Neuron (in vitro differentiated cells): ENCODE measurements around the gene CEP192.

Experiments
- H2AFZ ChIP-seq: one replicate; pipeline ENCODE4 v1.6.1; 2013; ENCODE audit warnings: low read depth, mild to moderate bottlenecking, inconsistent platforms, low read length, moderate library complexity
- H3K27me3 ChIP-seq: one replicate; pipeline ENCODE4 v1.6.1; 2013; ENCODE audit warnings: low read length; ENCODE audit not compliant: insufficient read depth
- H3K36me3 ChIP-seq: one replicate; pipeline ENCODE4 v1.6.1; 2013; ENCODE audit warnings: low read length; ENCODE audit not compliant: insufficient read depth
- H3K4me1 ChIP-seq: one replicate; pipeline ENCODE4 v1.6.1; 2013; ENCODE audit warnings: low read length; ENCODE audit not compliant: insufficient read depth
- H3K4me3 ChIP-seq: 2 replicates; pipeline ENCODE4 v1.5.1; 2013; ENCODE audit warnings: mild to moderate bottlenecking, low read length, moderate library complexity
- H3K9me3 ChIP-seq: one replicate; pipeline ENCODE4 v1.6.1; 2013; ENCODE audit warnings: low read length

CEP192 gene

DNA sequence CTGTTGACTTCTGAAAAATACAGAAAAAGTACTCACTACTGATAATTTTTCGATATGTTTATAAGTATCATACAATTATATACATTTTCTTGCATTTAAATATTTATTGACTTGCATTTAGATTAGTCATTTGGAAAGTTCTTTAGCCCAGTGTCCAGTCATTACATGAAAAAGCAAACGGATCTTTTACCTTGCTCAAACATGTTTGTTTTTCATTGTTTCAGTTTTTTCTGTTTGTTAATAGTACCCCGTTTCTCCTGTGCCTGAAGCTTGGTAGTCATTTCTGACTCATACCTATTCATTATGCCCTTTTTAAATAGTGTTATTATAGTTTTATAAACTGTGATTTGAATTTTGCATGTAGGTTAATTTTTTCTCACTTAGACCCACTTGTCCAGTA, 28.1 kb downstream of the CEP192 start:
- Histone ChIP-seq H2AFZ (no peak overlapping the region), H3K9me3 (no peaks in the 10 kb centered on the region), H3K4me3 (no peak overlapping the region), H3K27me3 (no peaks in the 10 kb centered on the region), H3K4me1 (no peaks in the 10 kb centered on the region), H3K36me3 (peaks cover 74% of the 10 kb centered on the region)

DNA sequence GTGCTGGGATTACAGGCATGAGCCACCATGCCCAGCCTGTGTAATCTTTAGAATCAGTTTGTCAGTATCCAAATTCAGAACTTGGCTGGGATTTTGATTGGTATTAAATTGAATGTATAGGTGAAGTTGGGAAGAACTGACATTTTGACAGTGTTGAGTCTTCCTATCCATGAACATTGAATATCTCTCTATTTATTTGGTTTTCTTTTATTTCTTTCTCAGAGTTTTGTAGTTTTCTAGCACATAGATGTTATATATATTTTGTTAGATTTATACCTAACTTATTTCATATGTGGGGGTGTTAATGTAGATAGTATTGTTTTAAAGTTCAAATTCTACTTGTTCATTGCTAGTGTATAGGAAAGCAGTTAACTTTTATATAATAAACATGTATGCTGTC, 31.5 kb downstream of the CEP192 start:
- no peak overlapping the region for H2AFZ ChIP-seq
- H3K4me1 ChIP-seq = no peaks in the 10 kb centered on the region
- H3K4me3 ChIP-seq = no peak overlapping the region
- peaks cover 62% of the 10 kb centered on the region for H3K36me3 ChIP-seq
- H3K27me3 ChIP-seq = no peaks in the 10 kb centered on the region
- H3K9me3 ChIP-seq = peaks cover 2% of the 10 kb centered on the region

DNA sequence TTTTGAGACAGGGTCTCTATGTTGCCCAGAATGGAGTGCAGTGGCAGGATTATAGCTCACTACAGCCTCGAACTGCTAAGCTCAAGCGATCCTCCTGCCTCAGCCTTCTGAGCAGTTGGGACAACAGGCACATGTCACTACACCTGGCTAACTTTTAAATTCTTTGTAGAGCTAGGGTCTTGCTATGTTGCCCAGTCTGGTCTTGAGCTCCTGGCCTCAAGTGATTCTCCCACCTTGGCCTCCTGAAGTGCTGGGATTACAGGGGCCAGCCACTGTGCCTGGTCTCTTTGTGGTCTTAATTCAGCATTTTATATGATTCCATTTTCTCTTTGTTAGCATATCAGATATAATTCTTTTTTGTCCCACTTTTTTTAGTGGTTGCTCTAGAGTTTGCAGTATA, 34.1 kb downstream of the CEP192 start:
- no peak overlapping the region for H2AFZ ChIP-seq
- H3K4me1 ChIP-seq = no peaks in the 10 kb centered on the region
- no peaks in the 10 kb centered on the region for H3K27me3 ChIP-seq
- H3K9me3 ChIP-seq = peaks cover 2% of the 10 kb centered on the region
- H3K36me3 ChIP-seq = peaks cover 54% of the 10 kb centered on the region
- H3K4me3 ChIP-seq = no peak overlapping the region

DNA sequence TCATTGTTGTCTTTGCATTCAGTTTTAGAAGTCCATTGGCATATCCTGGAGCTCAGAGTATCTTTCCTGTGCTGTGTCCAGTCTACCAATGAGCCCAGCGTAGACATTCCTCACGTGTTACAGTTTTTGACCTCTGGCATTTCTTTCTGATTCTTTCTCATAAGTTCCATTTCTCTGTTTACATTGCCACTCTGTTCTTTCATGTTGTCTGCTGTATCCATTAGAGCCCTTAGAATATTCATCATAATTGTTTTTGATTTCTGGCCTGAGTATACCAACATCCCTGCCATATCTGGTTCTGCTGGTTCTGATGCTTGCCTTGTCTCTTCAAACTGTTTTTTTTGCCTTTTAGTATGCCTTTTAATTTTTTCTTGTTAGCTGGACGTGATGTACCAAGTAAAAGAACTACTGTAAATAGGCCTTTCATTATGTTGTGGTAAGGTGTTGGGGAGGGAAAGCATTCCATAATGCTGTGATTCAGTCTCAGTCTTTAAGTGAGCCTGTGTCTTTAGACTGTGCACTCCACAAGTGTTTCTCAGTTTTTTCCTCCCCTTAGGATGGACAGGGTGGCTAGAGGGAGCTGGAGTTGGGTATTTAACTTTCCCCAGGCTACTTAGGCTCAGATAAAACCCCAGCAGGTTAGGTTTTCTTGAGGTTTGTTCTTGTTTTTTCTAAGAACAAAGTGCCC, 35.6 kb downstream of the CEP192 start:
- no peak overlapping the region for H3K4me3 ChIP-seq
- H3K36me3 ChIP-seq = peaks cover 52% of the 10 kb centered on the region
- H3K27me3 ChIP-seq = no peaks in the 10 kb centered on the region
- no peak overlapping the region for H2AFZ ChIP-seq
- H3K9me3 ChIP-seq = peaks cover 2% of the 10 kb centered on the region
- no peaks in the 10 kb centered on the region for H3K4me1 ChIP-seq

DNA sequence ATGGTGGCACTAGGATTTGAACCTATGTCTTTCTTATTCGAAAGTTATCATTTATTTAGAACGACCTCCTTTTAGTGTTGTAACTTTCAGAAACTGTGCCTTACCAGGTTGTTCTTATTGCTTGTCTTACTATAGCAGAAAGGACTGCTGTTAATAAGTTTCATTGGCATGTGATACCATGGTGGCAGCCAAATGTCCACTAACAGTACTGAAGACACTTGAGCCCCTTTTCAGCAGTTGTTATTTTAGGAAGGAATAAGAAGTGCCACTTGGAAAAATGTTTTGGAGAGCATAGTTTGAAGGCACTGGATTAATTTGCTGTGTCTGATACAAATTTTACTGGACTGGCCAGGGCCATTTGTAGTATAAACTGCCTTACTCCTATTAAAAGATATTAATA, 37.7 kb downstream of the CEP192 start:
- no peak overlapping the region for H3K4me3 ChIP-seq
- H3K36me3 ChIP-seq = peaks cover 56% of the 10 kb centered on the region
- no peak overlapping the region for H2AFZ ChIP-seq
- no peaks in the 10 kb centered on the region for H3K27me3 ChIP-seq
- no peaks in the 10 kb centered on the region for H3K4me1 ChIP-seq
- H3K9me3 ChIP-seq = peaks cover 2% of the 10 kb centered on the region

DNA sequence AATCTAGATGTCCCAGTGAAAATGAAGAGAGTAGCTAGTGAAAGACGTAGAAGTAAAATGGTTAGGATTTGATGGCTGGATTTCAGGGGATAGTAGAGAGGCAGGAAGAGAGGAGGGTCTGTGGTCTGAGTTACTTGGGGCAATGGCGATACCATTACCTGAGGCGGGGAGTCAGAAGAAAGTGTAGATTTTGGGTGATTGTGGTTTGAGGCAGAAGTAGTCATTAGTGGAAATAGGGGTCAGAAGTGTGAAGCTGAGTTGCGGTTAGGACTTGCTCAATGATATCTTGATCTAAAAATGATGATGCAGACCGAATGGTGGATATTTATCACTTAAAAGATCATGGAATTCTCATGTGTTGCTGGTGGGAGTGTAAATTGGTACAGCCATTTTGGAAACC, 41.0 kb downstream of the CEP192 start:
- Histone ChIP-seq H3K27me3 (no peaks in the 10 kb centered on the region), H2AFZ (no peak overlapping the region), H3K4me3 (no peak overlapping the region), H3K36me3 (peaks cover 45% of the 10 kb centered on the region), H3K4me1 (no peaks in the 10 kb centered on the region), H3K9me3 (no peaks in the 10 kb centered on the region)

DNA sequence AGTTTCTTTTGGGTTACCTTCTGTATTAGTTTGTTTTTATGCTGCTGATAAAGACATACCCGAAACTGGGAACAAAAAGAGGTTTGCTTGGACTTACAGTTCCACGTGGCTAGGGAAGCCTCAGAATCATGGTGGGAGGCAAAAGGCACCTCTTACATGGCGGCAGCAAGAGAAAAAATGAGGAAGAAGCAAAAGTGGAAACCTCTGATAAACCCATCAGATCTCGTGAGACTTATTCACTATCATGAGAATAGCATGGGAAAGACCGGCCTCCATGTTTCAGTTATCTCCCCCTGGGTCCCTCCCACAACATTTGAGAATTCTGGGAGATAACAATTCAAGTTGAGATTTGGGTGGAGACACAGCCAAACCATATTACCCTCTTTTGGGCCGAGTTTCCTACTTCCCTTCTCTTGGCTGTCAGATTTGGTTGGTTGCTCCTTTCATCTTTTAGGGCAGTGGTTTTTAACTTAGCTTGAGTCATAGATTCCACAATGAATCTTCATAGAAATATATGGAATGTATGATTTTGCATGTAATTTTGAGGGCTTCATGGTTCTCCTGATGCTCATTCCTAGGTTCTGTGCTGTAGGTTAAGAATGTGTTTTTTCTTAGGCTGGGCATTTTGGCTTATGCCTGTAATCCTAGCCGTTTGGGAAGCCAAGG, 44.2 kb downstream of the CEP192 start:
- H3K36me3 ChIP-seq = peaks cover 35% of the 10 kb centered on the region

DNA sequence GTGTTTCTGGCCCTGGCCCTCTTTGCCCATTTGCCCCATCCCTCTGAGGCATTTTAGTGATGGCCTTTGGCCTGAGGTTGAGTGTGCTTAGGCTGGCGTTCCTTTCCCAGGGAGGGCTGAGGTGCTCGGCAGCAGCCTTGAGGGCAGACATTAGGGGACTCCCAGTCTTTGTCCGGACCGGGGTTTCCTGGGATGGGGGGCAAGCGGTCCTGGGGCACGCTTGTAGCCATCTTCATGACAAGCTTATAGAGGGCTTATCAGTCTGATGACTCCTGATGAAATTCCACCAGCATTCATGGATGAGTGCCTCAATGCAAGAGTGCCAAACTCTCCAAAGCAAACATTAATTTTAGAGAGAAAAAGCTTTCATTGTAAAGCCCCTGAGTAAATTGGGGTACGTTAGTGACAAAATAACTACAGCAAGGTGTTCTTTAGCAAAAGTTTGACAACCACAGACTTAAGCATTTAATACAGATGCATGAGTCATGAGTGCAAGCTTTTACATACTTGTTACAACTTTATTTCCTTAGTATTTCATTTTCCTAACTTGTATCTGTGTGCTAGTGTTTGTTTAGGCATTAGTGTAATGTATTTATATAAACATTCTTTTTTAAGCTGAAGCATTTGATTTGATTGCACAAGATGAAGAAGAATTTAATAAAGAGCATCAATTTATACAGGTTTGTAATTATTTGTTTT, 45.6 kb downstream of the CEP192 start:
- peaks cover 26% of the 10 kb centered on the region for H3K36me3 ChIP-seq
- no peak overlapping the region for H2AFZ ChIP-seq
- no peaks in the 10 kb centered on the region for H3K27me3 ChIP-seq
- no peaks in the 10 kb centered on the region for H3K4me1 ChIP-seq
- no peaks in the 10 kb centered on the region for H3K9me3 ChIP-seq
- H3K4me3 ChIP-seq = no peak overlapping the region

More for the DNA sequence above, 44.2 kb downstream of the CEP192 start:
- no peaks in the 10 kb centered on the region for H3K27me3 ChIP-seq
- H3K4me1 ChIP-seq = no peaks in the 10 kb centered on the region
- H3K4me3 ChIP-seq = no peak overlapping the region
- no peaks in the 10 kb centered on the region for H3K9me3 ChIP-seq
- H2AFZ ChIP-seq = no peak overlapping the region

DNA sequence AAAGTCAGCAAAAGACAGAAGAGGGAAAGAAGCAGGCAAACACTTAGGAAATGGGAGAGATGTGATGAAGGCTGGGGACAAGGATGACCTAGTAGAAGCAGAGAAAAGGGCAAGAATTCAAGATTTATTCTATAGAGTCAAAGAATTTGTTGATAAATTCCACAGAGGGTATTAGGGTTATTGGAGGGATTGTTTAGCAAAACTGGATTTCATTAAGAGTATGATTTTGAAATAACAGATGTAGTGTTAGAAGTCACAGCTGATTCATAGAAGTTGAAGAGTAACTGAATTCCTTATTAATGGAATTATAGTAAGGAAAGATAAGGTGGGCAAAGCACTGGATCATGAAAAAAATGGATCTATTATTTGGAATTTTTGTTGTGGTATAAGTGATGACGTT, 48.6 kb downstream of the CEP192 start:
- Histone ChIP-seq H3K4me1 (no peaks in the 10 kb centered on the region), H3K27me3 (no peaks in the 10 kb centered on the region), H3K36me3 (peaks cover 26% of the 10 kb centered on the region), H3K4me3 (no peak overlapping the region), H3K9me3 (peaks cover 5% of the 10 kb centered on the region), H2AFZ (no peak overlapping the region)

DNA sequence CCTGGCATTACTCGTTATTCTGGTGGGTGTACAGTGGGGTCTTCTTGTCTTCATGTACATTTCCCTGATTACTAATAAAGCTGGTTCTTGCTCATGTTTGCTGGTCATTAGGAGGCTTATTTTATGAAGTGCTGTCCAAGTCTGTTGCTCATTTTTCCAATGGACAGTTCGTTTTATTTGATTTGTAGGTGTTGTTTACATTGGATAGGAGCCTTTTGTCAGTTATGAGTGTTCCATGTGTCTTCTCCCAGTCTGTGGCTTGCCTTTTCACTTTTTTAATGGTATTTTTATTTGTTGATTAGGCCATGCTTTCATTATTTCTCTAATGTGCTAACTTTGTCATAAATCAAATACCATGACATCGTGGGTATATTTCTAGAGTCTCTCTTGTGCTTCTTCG, 51.9 kb downstream of the CEP192 start:
- H3K36me3 ChIP-seq = peaks cover 27% of the 10 kb centered on the region
- no peak overlapping the region for H3K4me3 ChIP-seq

DNA sequence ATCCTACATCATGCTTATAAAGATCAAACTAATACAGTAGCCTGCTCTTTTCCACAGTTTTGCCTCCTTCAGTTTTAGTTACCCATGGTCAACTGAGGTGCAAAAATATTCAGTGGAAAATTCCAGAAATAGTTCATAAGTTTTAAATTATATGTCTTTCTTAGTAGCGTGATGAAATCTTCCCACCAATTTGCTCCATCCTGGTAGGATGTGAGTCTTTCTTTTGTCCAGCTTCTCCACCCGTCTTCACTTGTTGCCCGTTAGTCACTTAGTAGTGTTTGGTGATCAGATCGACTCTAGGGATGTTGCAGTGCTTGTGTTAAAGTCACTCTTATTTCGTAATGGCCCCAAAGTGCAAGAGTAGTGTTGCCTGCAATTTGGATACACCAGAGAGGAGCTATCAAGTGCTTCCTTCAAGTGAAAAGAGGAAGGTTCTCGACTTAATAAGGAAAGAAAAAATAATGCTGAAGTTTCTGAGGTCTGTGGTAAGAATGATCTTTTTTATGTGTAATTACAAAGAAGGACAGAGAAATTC, 57.0 kb downstream of the CEP192 start:
- peaks cover 46% of the 10 kb centered on the region for H3K36me3 ChIP-seq
- peaks cover 3% of the 10 kb centered on the region for H3K9me3 ChIP-seq
- no peak overlapping the region for H3K4me3 ChIP-seq
- no peaks in the 10 kb centered on the region for H3K27me3 ChIP-seq
- H2AFZ ChIP-seq = no peak overlapping the region
- H3K4me1 ChIP-seq = no peaks in the 10 kb centered on the region

More for the DNA sequence above, 51.9 kb downstream of the CEP192 start:
- Histone ChIP-seq H3K4me1 (no peaks in the 10 kb centered on the region), H2AFZ (no peak overlapping the region), H3K27me3 (no peaks in the 10 kb centered on the region), H3K9me3 (peaks cover 8% of the 10 kb centered on the region)

DNA sequence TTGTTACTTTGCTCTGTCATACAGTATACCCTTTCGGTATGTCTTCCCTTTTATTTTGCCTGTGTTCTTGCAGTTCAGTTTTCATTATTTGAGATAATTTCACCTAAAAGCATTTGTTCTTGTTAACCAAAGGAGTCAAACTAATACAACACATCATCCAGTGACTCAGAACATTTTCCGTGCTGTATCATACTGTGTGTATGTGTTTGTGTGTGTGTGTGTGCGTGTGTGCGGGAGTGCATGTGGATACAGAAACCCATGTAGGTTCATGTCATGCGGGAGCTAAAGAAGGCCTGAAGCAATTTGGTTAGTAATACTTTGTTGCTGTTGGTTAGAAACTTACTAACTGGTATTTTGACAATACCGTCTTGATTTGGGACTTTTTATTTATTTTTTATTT, 60.0 kb downstream of the CEP192 start:
- H3K9me3 ChIP-seq = peaks cover 3% of the 10 kb centered on the region
- peaks cover 64% of the 10 kb centered on the region for H3K36me3 ChIP-seq
- H3K27me3 ChIP-seq = no peaks in the 10 kb centered on the region
- no peak overlapping the region for H3K4me3 ChIP-seq
- no peak overlapping the region for H2AFZ ChIP-seq
- H3K4me1 ChIP-seq = no peaks in the 10 kb centered on the region

DNA sequence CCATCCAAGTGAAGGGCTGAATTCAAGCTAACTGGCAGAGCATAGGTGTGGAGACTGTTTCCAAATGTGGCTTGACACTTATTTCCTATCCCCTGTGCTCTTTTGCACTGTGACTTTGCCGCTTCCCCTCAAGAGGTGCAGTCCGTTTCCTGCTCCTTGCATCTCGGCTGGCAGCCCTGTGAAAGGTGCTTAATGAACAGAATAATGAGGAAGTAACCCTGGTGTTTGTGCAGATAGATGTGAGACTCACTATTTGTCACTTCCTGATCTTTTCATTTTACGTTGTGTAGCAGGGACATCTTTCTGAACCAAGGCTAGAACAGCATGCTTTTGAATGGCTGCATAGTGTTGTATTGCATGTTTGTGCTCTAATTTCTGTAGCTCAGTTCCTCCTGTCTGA, 60.8 kb downstream of the CEP192 start:
- Histone ChIP-seq H3K9me3 (peaks cover 3% of the 10 kb centered on the region), H3K36me3 (peaks cover 70% of the 10 kb centered on the region)

More for the DNA sequence above, 60.8 kb downstream of the CEP192 start:
- Histone ChIP-seq H3K4me1 (no peaks in the 10 kb centered on the region), H3K4me3 (no peak overlapping the region), H3K27me3 (no peaks in the 10 kb centered on the region), H2AFZ (no peak overlapping the region)
